K562 (cell line): ENCODE measurements around the gene CTDSP2. TPM values are rescaled to one million over a fixed set of nuclear protein-coding genes. Genes with fewer than 3 reads are reported as not detected.

ENCODE experiments used
- E2F3 ChIP-seq: fragments of 250-450 bp; sonication (Bioruptor Pico); IDR thresholded peaks from 2 replicates; pipeline ENCODE4 v1.4.0; 2020; ENCODE audit warnings: mild to moderate bottlenecking
- E2F8 ChIP-seq: fragments of 450-650 bp; IDR thresholded peaks from 2 replicates; pipeline ENCODE4 v1.7.1; 2018; ENCODE audit warnings: mild to moderate bottlenecking, low read depth; ENCODE audit not compliant: partially characterized antibody
- FOXA3 ChIP-seq, 2 experiments: fragments of 450-650 bp in 1 of 2; sonication (generic) in 1 of 2; formaldehyde crosslinking; IDR thresholded peaks in 1 of 2; conservative IDR thresholded peaks in 1 of 2; 2 replicates each; pipeline versions ENCODE4 v1.4.0 to v1.8.0; 2020 to 2022; ENCODE audit warnings: mild to moderate bottlenecking in 2 of 2, missing genetic modification reagents in 1 of 2
- FUS ChIP-seq: fragments of 200-400 bp; formaldehyde crosslinking; optimal IDR thresholded peaks from 2 replicates; pipeline ENCODE3; 2017; ENCODE audit warnings: low read depth, low read length
- JUND ChIP-seq, 2 experiments: IDR thresholded peaks; 2 replicates in 1 of 2; 3 replicates in 1 of 2; pipeline ENCODE4 v1.6.1; 2011; ENCODE audit warnings: borderline replicate concordance in 2 of 2, low read depth in 2 of 2, low read length in 2 of 2, improper control_type of control experiment in 1 of 2, missing biosample characterization in 1 of 2, missing genetic modification characterization in 1 of 2, missing genetic modification reagents in 1 of 2
- NR2C1 ChIP-seq, 2 experiments: fragments of 450-650 bp; IDR thresholded peaks; 2 replicates each; pipeline ENCODE4 v1.6.1; 2017; ENCODE audit warnings: mild to moderate bottlenecking in 2 of 2, antibody characterized with exemption in 1 of 2, inconsistent platforms in 1 of 2, missing compliant biosample characterization in 1 of 2, missing genetic modification characterization in 1 of 2
- PHF20 ChIP-seq: fragments of 450-650 bp; IDR thresholded peaks from 2 replicates; pipeline ENCODE4 v1.6.1; 2018; ENCODE audit not compliant: partially characterized antibody
- RBFOX2 ChIP-seq: fragments of 200-400 bp; formaldehyde crosslinking; IDR thresholded peaks from 2 replicates; pipeline ENCODE4 v1.6.1; 2017; ENCODE audit warnings: low read depth, mild to moderate bottlenecking, low read length, moderate library complexity
- TBP ChIP-seq: optimal IDR thresholded peaks from 2 replicates; pipeline ENCODE3; 2011; ENCODE audit warnings: low read depth, low read length, improper control_type of control experiment
- WHSC1 ChIP-seq: IDR thresholded peaks from one replicate; pipeline ENCODE4 v1.6.1; 2012; ENCODE audit warnings: low read length, control low read depth, inconsistent platforms
- ZKSCAN1 ChIP-seq: fragments of 150-350 bp; IDR thresholded peaks from 2 replicates; pipeline ENCODE4 v1.6.1; 2016; ENCODE audit warnings: low read depth, low read length
- ZKSCAN3 ChIP-seq: fragments of 250-450 bp; sonication (Bioruptor Pico); IDR thresholded peaks from 2 replicates; pipeline ENCODE4 v1.4.0; 2020
- ZNF134 ChIP-seq: fragments of 250-450 bp; sonication (Bioruptor Pico); conservative IDR thresholded peaks from 2 replicates; pipeline ENCODE4 v1.4.0; 2020
- polyA plus RNA-seq, 8 experiments: library from polyadenylated mRNA; depleted of rRNA in 4 of 8; stranded (reverse) in 5 of 8; unstranded in 3 of 8; fragments of >200 nt; fragmentation: Nextera tagmentation in 2 of 8; fragmentation: Illumina TruSeq in 1 of 8; extraction: Ambion mirVana in 2 of 8; extraction: Trizol in 1 of 8; gene quantifications; 2 replicates each; pipeline versions ENCODE4 v1.2.1 to v1.2.3, GENCODE V29; 2011 to 2014; ENCODE audit warnings: inconsistent platforms in 1 of 8, missing spikeins in 1 of 8
- total RNA-seq, 7 experiments: library from RNA; depleted of rRNA in 6 of 7; stranded (reverse); fragments of >200 nt in 6 of 7; fragmentation: Illumina TruSeq in 2 of 7; extraction: Trizol in 2 of 7; gene quantifications; 2 replicates each; pipeline versions ENCODE4 v1.2.1 to v1.2.3, GENCODE V29; 2011 to 2021; ENCODE audit warnings: low replicate concordance in 1 of 7
- TF ChIP-seq, protein P1 (sequence below): fragments of 250-450 bp; sonication (Bioruptor Pico); IDR thresholded peaks from 2 replicates; pipeline ENCODE4 v1.4.0; 2020; ENCODE audit warnings: mild to moderate bottlenecking, moderate library complexity, borderline replicate concordance
- TF ChIP-seq, protein P2 (sequence below): sonication (generic); formaldehyde crosslinking; IDR thresholded peaks from 2 replicates; pipeline ENCODE4 v1.8.0; 2022; ENCODE audit warnings: mild to moderate bottlenecking, missing genetic modification reagents
- TF ChIP-seq, protein P3 (sequence below): fragments of 150-350 bp; IDR thresholded peaks from 2 replicates; pipeline ENCODE4 v1.6.1; 2014; ENCODE audit warnings: low read depth, mild to moderate bottlenecking, low read length, borderline replicate concordance

CTDSP2 gene
- total and polyA plus RNA-seq, 9 of the 15 experiments (the other 6 are each of a cell fraction or from before 2014, with no cell fraction given), result 20.4 to 108 (median 47.7) TPM

GRCh38 chr12:57771873-57772428 is 74.6 kb downstream of the CTDSP2 start, which contains the start of gene METTL1 (continued):
- TF ChIP-seq, protein P1, sequence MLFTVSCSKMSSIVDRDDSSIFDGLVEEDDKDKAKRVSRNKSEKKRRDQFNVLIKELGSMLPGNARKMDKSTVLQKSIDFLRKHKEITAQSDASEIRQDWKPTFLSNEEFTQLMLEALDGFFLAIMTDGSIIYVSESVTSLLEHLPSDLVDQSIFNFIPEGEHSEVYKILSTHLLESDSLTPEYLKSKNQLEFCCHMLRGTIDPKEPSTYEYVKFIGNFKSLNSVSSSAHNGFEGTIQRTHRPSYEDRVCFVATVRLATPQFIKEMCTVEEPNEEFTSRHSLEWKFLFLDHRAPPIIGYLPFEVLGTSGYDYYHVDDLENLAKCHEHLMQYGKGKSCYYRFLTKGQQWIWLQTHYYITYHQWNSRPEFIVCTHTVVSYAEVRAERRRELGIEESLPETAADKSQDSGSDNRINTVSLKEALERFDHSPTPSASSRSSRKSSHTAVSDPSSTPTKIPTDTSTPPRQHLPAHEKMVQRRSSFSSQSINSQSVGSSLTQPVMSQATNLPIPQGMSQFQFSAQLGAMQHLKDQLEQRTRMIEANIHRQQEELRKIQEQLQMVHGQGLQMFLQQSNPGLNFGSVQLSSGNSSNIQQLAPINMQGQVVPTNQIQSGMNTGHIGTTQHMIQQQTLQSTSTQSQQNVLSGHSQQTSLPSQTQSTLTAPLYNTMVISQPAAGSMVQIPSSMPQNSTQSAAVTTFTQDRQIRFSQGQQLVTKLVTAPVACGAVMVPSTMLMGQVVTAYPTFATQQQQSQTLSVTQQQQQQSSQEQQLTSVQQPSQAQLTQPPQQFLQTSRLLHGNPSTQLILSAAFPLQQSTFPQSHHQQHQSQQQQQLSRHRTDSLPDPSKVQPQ, result no peak
- TF ChIP-seq, protein P2, sequence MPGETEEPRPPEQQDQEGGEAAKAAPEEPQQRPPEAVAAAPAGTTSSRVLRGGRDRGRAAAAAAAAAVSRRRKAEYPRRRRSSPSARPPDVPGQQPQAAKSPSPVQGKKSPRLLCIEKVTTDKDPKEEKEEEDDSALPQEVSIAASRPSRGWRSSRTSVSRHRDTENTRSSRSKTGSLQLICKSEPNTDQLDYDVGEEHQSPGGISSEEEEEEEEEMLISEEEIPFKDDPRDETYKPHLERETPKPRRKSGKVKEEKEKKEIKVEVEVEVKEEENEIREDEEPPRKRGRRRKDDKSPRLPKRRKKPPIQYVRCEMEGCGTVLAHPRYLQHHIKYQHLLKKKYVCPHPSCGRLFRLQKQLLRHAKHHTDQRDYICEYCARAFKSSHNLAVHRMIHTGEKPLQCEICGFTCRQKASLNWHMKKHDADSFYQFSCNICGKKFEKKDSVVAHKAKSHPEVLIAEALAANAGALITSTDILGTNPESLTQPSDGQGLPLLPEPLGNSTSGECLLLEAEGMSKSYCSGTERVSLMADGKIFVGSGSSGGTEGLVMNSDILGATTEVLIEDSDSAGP (CRISPR knock-in tag), result peak; percentile 97
- TF ChIP-seq WHSC1 (no peak), E2F8 (peak; percentile 77), ZKSCAN3 (CRISPR knock-in tag) (no peak), FUS (no peak), NR2C1 (IDR thresholded peaks at IDR 0.05) (peak; percentile 41), NR2C1 (tag; IDR thresholded peaks at IDR 0.05) (no peak), RBFOX2 (peak; percentile 94), FOXA3 (CRISPR knock-in tag; conservative IDR thresholded peaks at IDR 0.05 in 1 of 2, IDR thresholded peaks at IDR 0.05 in 1 of 2) (peak in 1 of 2 experiments; percentile 79; a peak in 2 of 4 replicates), ZKSCAN1 (peak; percentile 32; the same call in 1 of the 2 replicates), JUND (IDR thresholded peaks at IDR 0.05; ENCODE audit: borderline replicate concordance, low read depth, low read length) (peak; percentile 9; the same call in 1 of the 2 replicates), JUND (tag; IDR thresholded peaks at IDR 0.05; ENCODE audit: borderline replicate concordance, low read depth, low read length) (peak; percentile 94; the same call in 2 of the 3 replicates), TBP (peak; percentile 94), E2F3 (CRISPR knock-in tag) (no peak), ZNF134 (no peak; the same call in 1 of the 2 replicates), PHF20 (peak; percentile 90)
- TF ChIP-seq, protein P3, sequence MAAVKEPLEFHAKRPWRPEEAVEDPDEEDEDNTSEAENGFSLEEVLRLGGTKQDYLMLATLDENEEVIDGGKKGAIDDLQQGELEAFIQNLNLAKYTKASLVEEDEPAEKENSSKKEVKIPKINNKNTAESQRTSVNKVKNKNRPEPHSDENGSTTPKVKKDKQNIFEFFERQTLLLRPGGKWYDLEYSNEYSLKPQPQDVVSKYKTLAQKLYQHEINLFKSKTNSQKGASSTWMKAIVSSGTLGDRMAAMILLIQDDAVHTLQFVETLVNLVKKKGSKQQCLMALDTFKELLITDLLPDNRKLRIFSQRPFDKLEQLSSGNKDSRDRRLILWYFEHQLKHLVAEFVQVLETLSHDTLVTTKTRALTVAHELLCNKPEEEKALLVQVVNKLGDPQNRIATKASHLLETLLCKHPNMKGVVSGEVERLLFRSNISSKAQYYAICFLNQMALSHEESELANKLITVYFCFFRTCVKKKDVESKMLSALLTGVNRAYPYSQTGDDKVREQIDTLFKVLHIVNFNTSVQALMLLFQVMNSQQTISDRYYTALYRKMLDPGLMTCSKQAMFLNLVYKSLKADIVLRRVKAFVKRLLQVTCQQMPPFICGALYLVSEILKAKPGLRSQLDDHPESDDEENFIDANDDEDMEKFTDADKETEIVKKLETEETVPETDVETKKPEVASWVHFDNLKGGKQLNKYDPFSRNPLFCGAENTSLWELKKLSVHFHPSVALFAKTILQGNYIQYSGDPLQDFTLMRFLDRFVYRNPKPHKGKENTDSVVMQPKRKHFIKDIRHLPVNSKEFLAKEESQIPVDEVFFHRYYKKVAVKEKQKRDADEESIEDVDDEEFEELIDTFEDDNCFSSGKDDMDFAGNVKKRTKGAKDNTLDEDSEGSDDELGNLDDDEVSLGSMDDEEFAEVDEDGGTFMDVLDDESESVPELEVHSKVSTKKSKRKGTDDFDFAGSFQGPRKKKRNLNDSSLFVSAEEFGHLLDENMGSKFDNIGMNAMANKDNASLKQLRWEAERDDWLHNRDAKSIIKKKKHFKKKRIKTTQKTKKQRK, result no peak
